HG02852 (cell line): ENCODE data around the gene CHCHD3.

Source experiments
- ATAC-seq: cut with Tn5 transposase; IDR thresholded peaks from one replicate; pipeline ENCODE4 v1.9.1; 2021; ENCODE audit warnings: mild to moderate bottlenecking, moderate library complexity; ENCODE audit not compliant: unreplicated experiment

CHCHD3 gene

DNA sequence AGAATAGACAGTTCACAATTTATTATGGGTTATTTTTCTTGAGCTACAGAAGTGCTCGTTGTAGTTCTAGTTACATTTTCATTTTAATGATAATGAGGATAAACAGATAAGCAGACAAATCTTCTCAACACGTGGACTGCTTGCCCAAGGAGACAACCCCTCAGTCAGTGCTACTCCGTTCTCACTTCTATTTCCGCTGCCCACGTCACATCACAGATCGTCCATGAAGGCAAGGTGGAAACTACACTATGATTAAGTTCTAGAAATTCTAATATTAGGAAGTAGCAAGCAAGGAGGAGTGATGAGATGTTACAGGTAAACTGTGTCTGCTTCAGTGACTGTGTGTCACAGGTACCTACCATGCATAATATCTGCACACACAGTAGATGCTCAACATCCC, 210.5 kb downstream of the CHCHD3 start:
- peak; percentile 66 for ATAC-seq

DNA sequence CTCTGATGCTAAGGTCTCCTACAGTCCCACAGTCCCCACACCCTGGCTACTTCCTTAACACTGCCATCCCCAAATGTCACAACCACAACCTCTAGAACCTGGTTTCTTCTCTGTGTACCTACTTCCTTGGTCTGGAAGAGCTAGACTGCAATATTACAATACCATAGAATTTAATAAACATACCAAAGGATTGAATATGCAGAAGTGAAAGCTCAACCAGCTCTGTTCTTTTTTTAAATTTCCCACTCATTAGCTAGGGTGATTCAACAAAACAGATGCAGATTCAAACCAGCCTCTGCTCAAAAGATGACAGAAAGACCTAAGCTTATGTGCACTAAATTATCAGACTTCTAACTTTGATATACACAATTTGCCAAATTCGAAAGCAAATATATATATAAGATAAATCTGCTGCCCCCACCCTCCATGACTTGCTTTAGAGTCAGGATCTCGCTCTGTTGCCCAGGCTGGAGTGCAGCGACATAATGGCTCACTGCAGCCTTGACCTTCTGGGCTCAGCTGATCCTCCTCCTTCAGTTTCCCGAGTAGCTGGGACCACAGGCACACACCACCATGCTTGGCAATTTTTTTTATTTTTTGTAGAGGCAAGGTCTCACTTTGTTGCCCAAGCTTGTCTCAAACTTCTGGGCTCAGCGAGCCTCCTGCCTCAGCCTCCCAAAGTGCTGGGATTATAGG, 212.6 kb downstream of the CHCHD3 start:
- ATAC-seq, result no peak

DNA sequence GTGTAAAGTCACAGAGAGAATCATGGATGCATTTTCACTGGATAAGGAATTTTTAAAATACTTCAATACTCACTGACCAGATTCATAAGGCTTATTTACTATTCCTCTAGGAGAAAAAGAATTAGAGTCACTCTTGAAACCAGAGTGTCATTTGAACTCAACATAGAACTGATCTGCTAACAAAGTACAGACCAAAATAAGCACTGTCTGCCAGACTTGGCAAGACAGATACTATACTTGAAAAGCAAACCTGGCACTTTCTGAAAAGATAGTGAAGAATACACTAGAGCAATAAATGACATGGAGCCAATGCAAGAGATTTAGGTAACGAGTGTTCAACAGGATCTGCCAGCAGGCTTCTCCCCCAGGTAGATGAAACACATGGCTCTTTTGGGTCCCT, 215.3 kb downstream of the CHCHD3 start:
- no peak for ATAC-seq

DNA sequence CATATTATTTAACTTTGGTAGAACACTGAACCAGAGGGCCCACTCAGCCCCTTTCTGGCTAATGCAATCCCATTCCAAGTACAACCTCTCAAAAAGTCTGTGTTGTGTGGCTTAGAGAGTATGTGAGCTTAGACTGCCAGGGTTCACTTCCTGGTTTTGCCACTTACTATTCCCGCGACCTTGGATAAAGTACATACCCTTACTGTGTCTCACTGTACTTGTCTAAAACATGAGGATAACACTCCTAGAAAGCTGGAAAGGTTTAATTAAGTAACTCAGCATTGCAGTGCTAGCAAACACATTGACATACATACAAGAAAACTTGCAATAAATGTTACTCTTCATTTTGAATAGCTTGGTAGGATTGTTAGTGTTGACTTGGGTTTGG, 215.8 kb downstream of the CHCHD3 start:
- ATAC-seq, result no peak

DNA sequence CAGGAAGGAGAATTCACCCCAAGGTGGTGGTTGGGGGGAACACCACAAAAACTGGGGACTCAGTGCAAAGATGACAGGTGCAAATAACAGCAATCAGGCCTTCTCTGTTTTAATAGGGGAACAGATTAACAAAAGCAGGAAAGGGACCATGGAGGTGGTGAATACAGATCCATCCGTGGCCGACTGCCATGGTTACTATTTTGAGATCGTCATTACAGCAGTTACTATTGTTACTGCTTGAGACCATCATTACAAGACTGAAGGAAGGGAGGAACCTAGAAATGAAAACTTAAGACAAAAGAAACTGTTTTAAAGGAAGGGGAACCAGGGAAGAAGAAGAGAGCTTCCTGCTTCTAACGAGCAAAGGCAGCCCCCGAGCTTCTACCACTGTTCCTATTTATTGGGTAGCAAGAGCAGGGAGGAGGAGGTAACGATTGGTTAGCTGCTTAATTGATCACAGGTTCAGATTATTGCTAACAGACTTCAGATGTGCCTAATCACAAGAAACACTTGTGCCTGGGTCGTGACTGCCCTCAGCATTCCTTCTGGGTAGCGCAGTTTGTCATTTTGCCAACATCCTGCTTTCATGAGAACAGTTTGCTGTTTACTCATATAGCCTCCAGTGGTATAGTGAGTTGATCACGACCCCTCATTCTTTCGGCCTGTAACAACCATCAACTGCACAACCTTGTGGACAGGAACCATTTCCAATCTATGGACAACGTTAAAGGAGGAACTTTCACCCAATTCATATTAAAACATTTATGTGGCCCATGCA, 216.3 kb downstream of the CHCHD3 start:
- ATAC-seq, result no peak

DNA sequence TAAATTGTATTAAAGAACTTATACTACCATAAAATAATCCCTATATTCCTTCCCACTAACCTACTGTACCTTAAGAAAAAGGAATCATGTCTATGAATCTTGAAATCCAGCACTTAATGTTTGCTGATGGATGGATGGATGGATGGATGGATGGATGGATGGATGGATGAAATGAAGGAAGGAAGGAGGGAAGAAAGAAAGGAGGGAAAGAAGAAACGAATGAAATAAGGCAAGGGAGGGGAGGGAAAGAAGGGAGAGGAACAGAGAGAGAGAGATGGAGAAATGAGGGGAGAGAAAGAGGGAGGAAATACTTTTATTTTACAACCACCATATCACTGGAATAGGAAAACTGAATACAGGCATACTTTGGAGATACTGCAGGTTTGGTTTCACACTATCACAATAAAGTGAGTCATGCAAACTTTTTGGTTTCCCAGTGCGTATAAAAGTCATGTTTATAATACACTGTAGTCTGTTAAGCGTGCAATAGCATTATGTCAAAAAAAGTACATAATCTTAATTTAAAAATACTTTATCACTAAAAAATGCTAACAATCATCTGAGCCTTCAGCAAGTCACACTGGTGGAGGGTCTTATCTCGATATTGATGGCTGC, 219.8 kb downstream of the CHCHD3 start:
- no peak for ATAC-seq

DNA sequence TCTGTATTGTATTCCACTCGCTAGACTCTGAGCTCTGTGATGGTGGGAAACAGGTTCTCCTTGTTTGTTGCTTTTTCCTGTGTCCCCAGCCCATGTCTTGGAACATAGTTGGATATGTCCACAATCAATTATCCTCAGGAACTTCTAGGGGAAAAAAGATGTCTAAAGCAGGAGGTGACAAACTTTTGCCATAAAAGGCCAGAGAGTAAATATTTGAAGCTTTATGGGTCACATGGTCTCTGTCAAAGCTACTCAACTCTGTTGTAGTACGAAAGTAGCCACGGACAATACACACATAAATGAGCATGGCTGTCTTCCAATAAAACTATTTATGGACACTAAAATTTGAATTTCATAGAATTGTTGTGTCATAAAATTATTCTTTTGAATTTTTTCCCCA, 220.5 kb downstream of the CHCHD3 start:
- ATAC-seq, result no peak

DNA sequence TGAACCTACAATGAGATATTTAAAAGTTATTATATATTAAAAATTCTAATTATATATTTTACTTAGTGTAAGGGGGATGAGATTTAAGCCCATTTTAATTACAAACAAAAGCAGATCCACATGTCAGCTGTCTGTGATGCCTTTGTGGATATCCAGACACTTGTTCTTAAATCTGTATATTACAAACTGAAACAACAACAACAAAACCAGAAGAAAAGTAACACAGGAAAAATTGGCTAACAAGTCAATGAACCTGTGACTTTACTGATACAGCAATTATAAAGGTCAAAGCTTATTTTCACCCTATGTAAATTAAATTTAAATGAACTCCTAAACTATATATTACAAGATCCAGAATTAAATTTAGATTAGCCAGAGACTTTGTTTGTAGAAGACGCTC, 222.7 kb downstream of the CHCHD3 start:
- ATAC-seq, result no peak

DNA sequence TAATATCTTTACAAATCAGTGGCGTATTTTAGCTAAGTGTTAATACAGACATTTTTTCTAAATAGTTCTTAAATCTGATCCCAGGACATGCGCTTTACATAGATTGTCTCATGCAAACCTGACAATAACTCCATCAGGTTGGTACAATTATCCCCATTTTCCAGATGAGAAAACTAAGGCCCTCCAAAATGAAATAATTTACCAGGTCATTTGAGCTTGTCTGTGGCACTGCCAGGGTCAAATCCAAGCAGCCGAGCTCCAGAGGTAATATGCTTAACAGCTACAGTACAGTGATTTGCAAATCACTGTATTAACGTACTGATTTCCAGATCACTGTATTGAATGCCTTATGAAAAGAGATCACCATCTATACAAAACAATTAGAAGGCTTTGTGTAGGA, 223.1 kb downstream of the CHCHD3 start:
- no peak for ATAC-seq

DNA sequence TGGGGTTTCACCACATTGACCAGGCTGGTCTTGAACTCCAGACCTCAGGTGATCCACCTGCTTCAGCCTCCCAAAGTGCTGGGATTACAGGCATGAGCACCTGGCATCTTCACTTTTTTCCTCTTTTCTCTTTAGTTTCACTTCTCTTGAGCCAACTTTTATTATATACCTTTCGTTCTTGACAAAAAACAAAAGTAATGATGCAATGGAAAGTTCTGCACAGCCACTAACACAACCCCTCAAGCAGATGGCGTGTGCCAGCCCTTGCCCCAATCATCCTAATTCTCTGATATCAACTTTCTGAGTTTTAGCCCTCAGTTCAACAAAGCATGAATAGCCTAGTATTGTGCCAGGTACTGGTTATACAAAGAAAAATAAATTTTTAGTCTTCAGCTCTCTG, 223.6 kb downstream of the CHCHD3 start:
- ATAC-seq, result no peak

DNA sequence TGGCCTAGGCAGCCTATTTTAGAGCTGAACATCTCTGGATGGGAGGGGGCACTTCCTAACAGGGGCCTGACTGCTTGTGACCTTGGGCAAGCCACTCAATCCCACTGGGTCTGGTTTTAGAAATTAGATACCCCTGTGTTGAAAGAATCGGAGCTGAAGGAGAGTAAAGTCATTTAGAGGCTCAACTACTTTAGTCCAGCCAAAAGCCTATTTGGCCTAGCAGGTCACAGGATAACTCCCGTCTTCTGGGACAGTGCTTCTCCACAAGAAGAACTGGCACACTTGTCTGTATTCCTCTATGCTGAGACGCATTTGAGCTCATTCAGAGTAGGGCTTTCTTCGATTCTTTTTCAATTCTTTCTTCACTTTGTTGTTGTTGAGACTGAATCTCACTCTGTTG, 224.2 kb downstream of the CHCHD3 start:
- ATAC-seq, result no peak

DNA sequence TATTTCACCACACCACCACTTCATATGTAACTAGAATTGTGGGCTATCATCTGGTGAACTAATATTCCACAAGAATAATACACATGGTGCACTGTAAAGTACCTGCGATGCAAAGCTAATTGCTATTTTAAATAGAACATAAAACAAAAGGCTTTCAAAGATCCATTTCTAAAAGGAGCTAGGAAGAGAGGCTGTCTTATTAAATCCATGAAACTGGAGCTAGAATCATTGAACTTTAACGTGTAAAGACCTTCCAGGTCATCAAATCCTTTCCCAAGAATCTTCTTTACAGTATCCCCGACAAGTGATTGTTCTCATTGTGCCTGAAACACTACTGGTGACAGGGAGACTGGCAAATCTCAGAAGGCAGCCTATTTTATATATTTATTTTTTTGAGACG, 224.9 kb downstream of the CHCHD3 start:
- no peak for ATAC-seq

DNA sequence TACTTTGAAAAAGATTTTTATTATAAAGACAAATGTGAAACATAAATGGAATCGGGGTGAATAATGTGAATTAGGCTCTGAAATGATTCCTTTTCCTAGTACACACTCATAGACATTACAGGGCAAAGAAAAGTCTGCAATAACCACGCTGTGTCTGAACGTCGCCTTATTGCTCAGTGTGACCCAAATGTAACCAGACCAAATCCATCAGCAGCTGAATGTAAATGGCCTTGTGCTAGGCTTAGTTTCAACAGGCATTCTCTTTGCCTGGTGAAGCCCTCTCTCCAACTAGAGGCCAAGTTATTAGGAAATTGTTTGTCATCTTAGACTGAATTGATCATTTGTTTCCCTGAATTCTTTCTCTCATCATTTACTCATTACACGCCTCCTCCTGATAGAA, 225.5 kb downstream of the CHCHD3 start:
- ATAC-seq, result no peak

DNA sequence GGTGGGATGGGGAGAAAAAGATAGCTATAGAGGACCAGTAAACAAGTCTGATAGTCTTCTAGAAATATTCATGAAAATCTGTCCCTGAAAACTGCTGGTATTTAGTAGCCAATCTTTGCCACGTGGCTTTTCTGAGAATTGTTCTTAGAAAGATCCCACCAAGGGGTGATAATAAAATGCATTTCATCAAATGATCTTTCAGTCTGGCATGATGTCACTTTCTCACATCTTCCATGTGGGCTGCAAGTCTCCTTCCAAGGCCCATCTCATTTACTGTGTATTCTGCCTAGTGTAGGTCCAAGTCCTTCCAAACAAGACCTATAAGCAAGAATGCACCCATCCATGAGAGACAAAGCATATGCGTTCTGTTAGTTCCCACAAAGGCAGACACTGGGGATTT, 226.0 kb downstream of the CHCHD3 start:
- ATAC-seq, result no peak

DNA sequence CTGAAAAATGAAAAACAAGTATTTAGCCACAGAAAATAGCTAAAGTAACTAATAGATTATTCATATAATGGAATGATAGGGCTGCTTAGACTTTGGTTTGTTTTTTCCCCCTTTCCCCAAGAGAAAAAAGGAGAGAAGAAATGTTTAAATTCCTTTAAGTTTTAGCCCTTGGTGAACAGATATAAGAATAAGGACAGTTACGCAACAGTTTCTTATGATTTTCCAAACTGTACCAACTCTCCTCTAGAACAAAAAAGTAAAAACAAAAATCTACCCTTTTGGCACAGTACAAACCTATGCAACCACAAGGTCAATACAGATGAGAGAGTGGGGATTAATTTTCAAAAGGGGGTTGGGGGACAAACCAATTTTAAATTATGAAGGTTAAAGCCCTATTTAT, 227.7 kb downstream of the CHCHD3 start:
- no peak for ATAC-seq

DNA sequence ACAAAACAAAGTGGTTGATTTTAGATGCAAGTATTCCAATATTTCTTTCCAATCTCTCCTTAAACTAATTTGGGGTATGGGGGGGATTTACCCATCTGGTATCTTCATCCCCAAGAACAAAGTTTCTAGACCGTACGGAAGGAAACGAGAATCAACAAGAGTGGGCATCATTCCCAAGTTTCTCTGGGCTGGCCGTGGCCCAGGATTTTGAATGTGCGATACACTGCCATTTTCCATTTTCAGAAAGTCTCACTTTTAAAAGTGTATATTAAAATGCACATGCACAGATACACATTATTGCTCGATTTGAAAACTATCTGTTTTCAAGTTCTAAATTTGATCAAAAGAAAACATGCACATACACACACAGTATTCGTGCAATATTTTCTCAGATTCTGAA, 234.5 kb downstream of the CHCHD3 start:
- ATAC-seq, result no peak

DNA sequence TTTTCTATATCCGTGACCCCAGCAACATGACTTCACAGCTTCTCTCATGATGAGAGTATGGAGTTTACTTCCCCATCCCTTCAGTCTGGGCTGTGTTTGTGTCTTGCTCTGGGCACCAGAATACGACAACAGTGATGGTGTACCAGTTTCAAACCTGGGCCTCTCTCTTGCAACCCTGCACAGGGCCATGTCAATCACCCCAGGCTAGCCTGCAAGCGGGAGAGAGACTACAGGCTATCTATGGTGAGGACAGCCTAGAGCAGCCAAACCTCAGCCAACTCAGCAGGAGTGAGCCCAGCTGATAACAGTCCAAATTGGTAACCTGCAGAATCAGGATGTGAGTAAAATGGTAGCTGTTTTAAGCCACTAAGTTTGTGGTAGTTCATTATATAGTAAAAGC, 235.8 kb downstream of the CHCHD3 start:
- no peak for ATAC-seq

DNA sequence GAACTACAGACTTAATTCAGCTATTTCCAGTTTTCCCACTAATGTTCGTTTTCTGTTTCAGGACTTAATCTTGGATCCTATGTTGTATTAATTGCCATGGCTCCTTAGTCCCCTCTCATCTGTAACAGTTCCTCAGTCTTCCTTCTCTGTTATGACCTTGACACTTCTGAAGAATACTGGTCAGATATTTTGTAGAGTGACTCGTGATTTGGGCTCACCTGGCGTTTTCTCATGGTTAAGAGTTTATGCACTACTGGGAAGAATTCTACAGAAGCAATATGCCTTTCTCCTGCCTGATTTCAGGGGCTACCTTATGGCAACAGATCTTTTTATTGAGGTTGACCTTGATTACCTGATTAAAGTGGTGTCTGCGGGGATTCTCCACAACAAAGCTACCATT, 239.4 kb downstream of the CHCHD3 start:
- ATAC-seq, result no peak

DNA sequence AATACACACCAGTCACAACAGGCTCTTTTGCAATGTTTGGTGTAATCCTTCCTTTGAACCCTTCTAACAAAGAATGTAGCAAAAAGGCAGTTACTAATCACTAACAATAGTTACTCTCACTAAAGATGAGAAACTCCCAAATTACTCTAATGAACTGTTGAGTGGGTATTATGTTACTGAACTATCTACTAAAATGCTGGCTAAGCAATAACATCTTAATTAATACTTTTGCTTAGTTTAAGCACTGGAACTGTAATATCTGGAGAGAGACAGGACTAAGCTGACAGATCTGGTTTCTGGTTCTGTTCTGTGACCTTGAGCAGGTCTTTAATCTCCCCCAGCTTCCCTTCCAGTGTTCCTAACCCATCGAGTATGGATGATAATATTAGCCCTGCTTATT, 241.7 kb downstream of the CHCHD3 start:
- no peak for ATAC-seq

DNA sequence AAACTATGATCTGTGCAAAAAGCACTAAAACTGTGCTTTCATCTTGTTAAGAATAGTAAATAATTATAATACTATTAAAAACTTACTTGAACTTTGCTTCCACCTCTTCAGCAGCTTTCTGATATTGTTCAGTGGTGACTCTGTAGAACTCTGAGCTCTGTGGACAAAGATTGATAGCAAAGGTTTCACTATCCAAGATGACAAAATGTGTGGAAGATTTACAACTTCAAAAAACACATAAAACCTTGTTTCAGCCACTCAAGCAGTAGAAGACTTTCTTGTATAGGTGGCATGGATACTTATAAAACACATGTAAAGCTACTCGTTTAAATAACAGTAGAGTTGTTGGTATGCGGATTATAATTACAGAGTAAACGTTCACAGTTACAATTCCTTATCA, 243.6 kb downstream of the CHCHD3 start:
- no peak for ATAC-seq

DNA sequence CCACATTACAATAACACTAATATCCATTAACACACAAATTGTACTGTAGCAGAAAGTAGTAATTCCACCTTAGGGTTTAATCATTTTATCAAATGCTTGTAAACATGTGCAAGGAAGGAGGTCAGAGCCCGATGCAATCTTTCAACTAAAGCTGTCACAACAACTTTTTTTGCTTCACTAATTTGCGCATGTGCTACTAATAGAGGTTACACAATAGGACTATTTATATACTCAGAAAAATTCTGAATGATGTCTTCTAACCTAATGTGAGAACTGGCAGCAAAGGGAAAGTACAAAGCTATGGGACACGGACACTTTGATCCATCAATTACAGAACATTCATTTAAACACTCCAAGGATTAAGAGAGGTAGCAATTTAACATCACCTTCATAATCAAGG, 244.4 kb downstream of the CHCHD3 start:
- ATAC-seq, result no peak

DNA sequence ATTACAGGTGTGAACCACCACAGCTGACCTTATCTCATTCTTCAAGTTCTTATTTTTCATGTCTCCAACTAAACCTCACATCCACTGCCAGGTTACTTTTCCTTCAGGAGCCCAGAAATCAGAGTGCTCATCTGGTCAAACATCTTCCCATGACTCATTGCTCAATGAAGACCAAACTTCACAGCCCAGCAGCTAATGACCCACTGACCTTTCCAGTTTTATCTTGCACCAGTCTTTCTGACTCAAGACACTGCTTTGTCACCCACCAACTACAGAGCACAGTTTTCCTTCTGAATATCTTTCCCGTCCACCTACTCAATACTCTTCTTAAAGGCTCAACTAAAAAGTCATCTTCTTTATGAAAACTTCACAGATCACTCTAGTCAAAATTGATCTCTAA, 245.1 kb downstream of the CHCHD3 start:
- no peak for ATAC-seq
